ENCODE data around the gene METRNL. TPM values are rescaled to one million over a fixed set of nuclear protein-coding genes. Genes with fewer than 3 reads are reported as not detected.

METRNL gene
- total RNA-seq, 1 experiment from 2014 or later: 33.8 TPM

DNA sequence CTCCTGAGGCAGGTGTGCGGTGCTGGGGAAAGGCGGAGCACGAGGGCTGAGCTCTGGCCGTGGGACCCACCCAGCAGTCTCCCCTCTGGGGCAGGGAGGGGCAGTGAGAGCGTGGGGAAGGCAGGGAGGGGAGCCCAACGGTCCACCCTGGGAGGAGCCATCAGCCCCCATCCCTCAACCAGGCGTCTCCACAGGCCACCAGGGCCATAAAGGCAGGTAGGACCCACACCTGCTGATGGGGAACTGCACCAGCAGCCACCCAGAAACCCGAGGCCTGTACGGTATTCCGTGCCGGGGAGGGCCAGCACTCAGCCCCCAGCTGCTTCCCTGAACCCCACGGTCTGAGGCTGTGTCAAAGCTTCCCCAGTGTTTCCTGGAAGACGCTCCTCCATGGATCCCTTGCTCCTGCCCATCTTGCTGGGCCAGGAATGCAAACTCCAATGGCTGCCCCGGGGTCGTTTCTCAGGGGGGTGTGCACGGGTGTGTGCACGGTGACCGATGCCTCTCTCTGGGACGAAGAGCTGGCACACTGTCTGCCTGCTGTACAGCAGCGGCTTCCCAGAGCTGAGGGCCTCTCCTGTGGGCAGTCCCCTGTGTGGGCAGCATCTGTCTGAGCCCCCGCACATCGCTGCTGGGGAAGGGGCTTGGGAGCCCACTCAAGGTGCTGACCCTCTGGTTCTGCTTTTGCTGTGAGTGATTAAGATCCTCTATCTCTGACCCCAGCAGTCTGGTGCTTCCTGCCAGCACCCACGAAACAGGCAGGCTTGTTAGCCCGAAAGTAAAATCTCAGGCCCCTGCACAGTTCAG lies 17.2 kb upstream of the METRNL start:
- no peaks in the 10 kb centered on the region for H3K36me3 ChIP-seq (ENCODE audit: control insufficient read depth, insufficient read depth, low read length)
- no TSS peak for BruUV-seq (replicated peaks)
- H3K27ac Mint-ChIP-seq (ENCODE audit: unreplicated experiment): no peak overlapping the region
- peak in 1 of 2 experiments; percentile 28 for DNase-seq
- H3K27me3 Mint-ChIP-seq (ENCODE audit: insufficient read depth, unreplicated experiment): no peaks in the 10 kb centered on the region
- no peaks in the 10 kb centered on the region; the same call in 1 of the 2 replicates for H3K27me3 ChIP-seq (replicated peaks; ENCODE audit: control insufficient read depth, insufficient read depth, low read length)
- CTCF ChIA-PET: interaction anchor here (0.6 kb wide), 1 partner anchor 280 kb away, joined by 3 read pairs; no protein-coding TSS in a partner anchor
- no peaks in the 10 kb centered on the region for H3K36me3 Mint-ChIP-seq (ENCODE audit: insufficient read depth, unreplicated experiment)
- POLR2A ChIA-PET: no interaction called here
- no peaks in the 10 kb centered on the region for H3K9me3 Mint-ChIP-seq (ENCODE audit: unreplicated experiment)
- TF ChIP-seq, protein P1, sequence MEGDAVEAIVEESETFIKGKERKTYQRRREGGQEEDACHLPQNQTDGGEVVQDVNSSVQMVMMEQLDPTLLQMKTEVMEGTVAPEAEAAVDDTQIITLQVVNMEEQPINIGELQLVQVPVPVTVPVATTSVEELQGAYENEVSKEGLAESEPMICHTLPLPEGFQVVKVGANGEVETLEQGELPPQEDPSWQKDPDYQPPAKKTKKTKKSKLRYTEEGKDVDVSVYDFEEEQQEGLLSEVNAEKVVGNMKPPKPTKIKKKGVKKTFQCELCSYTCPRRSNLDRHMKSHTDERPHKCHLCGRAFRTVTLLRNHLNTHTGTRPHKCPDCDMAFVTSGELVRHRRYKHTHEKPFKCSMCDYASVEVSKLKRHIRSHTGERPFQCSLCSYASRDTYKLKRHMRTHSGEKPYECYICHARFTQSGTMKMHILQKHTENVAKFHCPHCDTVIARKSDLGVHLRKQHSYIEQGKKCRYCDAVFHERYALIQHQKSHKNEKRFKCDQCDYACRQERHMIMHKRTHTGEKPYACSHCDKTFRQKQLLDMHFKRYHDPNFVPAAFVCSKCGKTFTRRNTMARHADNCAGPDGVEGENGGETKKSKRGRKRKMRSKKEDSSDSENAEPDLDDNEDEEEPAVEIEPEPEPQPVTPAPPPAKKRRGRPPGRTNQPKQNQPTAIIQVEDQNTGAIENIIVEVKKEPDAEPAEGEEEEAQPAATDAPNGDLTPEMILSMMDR (IDR thresholded peaks at IDR 0.05; ENCODE audit: insufficient read depth in 1 of 2, low read depth in 1 of 2, low read length in 1 of 2, severe bottlenecking in 1 of 2, unreplicated experiment in 1 of 2): no peak
- intact Hi-C loops (cut with micrococcal nuclease; ENCODE audit: unreplicated experiment): no loop called here
- no peaks in the 10 kb centered on the region for H3K4me1 Mint-ChIP-seq (ENCODE audit: low read depth, unreplicated experiment)
- no peak overlapping the region for H3K4me3 Mint-ChIP-seq (ENCODE audit: unreplicated experiment)
- no peak overlapping the region for H3K4me3 ChIP-seq (ENCODE audit: low read depth, low read length)
- no peaks in the 10 kb centered on the region for H3K9me3 ChIP-seq
- peaks cover 6% of the 10 kb centered on the region; the same call in 1 of the 2 replicates for H3K4me1 ChIP-seq

DNA sequence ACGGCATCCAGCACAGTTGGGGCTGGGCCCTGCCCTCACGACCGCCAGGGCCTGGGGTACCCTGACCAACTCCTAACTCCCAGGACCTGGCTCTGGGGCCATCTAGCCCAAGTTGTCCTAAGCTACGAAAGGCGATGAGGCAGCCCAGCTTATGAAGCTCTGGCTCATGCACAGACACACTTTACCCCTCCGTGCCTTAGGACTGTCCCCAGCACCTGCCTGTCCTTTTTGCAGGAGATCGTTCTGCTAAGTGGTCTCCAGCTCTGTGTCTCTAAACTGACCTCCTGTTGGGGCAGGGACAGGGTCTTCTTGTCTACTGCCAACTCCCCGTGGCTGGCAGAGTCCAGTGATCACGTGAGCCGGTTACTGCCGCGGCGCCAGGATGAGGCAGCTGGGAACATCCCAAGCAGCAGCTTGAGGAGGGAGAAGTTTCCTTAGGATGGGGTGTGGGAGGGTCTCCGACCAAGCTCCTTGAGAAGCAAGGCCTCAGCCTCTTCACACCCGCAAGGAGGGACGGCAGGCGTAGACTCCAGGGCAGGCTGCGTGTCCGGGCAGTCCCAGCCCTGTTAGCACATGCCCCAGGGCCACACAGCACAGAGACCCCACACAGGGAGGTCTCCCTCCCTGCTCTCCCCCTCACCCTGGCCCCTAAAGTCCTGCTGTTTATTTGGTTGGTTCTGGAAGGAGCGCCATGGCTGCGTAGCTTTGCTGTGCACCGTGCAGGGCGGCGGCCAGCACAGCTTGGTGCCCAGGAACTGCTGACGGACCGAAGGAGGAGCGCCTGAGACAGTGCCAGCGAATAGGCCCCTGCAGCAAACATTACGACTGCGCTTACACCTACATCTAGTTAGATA lies 16.4 kb upstream of the METRNL start:
- Mint-ChIP-seq H3K27me3 (ENCODE audit: insufficient read depth, unreplicated experiment) (no peaks in the 10 kb centered on the region), H3K9me3 (ENCODE audit: unreplicated experiment) (no peaks in the 10 kb centered on the region), H3K36me3 (ENCODE audit: insufficient read depth, unreplicated experiment) (no peaks in the 10 kb centered on the region), H3K4me3 (ENCODE audit: unreplicated experiment) (no peak overlapping the region), H3K27ac (ENCODE audit: unreplicated experiment) (no peak overlapping the region), H3K4me1 (ENCODE audit: low read depth, unreplicated experiment) (no peaks in the 10 kb centered on the region)
- Histone ChIP-seq H3K4me1 (peaks cover 6% of the 10 kb centered on the region; the same call in 1 of the 2 replicates), H3K27me3 (replicated peaks; ENCODE audit: control insufficient read depth, insufficient read depth, low read length) (no peaks in the 10 kb centered on the region; the same call in 1 of the 2 replicates), H3K9me3 (no peaks in the 10 kb centered on the region), H3K4me3 (ENCODE audit: low read depth, low read length) (no peak overlapping the region), H3K36me3 (ENCODE audit: control insufficient read depth, insufficient read depth, low read length) (no peaks in the 10 kb centered on the region)
- POLR2A ChIA-PET: no interaction called here
- DNase-seq: peak in 1 of 2 experiments; percentile 26
- TF ChIP-seq, protein P1 (IDR thresholded peaks at IDR 0.05; ENCODE audit: insufficient read depth in 1 of 2, low read depth in 1 of 2, low read length in 1 of 2, severe bottlenecking in 1 of 2, unreplicated experiment in 1 of 2): no peak
- intact Hi-C loops (cut with micrococcal nuclease; ENCODE audit: unreplicated experiment): no loop called here
- CTCF ChIA-PET: interaction anchor here (0.6 kb wide), 1 partner anchor 281 kb away, joined by 3 read pairs; no protein-coding TSS in a partner anchor
- BruUV-seq (replicated peaks): no TSS peak

DNA sequence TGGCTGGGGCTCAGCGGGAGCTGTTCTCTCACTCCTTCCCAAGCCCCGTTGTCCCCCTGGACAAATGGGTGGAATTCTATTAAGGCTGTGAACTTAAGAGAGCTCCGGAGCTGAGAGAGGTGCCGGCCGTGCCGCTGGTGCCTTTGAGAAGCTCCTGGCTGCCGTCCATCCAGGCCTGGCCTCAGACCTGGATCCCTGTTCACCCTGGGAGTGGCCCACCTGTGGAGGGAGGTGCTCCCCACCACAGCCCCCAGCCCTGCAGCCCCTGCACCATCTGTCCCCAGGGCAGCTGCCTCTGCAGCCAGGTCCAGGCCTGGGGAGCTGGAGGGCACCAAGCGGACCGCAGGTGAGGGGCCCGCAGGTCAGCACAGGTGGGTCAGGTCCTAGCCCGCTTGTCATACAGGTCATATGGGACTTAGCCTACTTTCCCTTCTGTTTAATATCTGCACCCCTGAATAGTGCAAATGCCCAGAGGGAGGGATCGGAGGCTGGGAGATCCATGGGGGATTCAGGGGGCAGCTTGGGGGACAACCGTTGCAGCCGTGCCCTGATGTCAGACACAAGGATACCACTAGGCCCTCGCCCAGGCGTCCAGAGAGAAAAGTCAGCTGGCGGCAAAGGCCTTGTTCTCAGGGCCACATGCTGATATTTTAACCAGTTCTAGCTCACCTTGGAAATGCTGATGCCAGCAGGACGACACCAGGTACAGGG lies 15.2 kb upstream of the METRNL start:
- no peaks in the 10 kb centered on the region for H3K4me1 Mint-ChIP-seq (ENCODE audit: low read depth, unreplicated experiment)
- no peak overlapping the region for H3K4me3 Mint-ChIP-seq (ENCODE audit: unreplicated experiment)
- Histone ChIP-seq H3K4me3 (ENCODE audit: low read depth, low read length) (no peak overlapping the region), H3K36me3 (ENCODE audit: control insufficient read depth, insufficient read depth, low read length) (no peaks in the 10 kb centered on the region), H3K9me3 (no peaks in the 10 kb centered on the region), H3K4me1 (peaks cover 6% of the 10 kb centered on the region; the same call in 1 of the 2 replicates), H3K27me3 (replicated peaks; ENCODE audit: control insufficient read depth, insufficient read depth, low read length) (no peaks in the 10 kb centered on the region; the same call in 1 of the 2 replicates)
- H3K9me3 Mint-ChIP-seq (ENCODE audit: unreplicated experiment): no peaks in the 10 kb centered on the region
- ChIA-PET POLR2A (no interaction called here), CTCF (no interaction called here)
- intact Hi-C loops (cut with micrococcal nuclease; ENCODE audit: unreplicated experiment): no loop called here
- H3K27me3 Mint-ChIP-seq (ENCODE audit: insufficient read depth, unreplicated experiment): no peaks in the 10 kb centered on the region
- no peaks in the 10 kb centered on the region for H3K36me3 Mint-ChIP-seq (ENCODE audit: insufficient read depth, unreplicated experiment)
- DNase-seq: peak in 1 of 2 experiments; percentile 29
- no TSS peak for BruUV-seq (replicated peaks)
- H3K27ac Mint-ChIP-seq (ENCODE audit: unreplicated experiment): no peak overlapping the region
- TF ChIP-seq, protein P1 (IDR thresholded peaks at IDR 0.05; ENCODE audit: insufficient read depth in 1 of 2, low read depth in 1 of 2, low read length in 1 of 2, severe bottlenecking in 1 of 2, unreplicated experiment in 1 of 2): no peak

Data from Caco-2 (cell line).